GM12891 (cell line): ENCODE measurements around the gene UBE2E1.

Source experiments
- POLR2A ChIP-seq: IDR thresholded peaks from 2 replicates; pipeline ENCODE4 v1.6.1; 2011; ENCODE audit warnings: low read depth, low read length, control low read depth
- POLR2AphosphoS5 ChIP-seq: IDR thresholded peaks from 2 replicates; pipeline ENCODE4 v1.6.1; 2011; ENCODE audit warnings: low read depth, low read length, control low read depth
- TAF1 ChIP-seq: IDR thresholded peaks from 2 replicates; pipeline ENCODE4 v1.6.1; 2011; ENCODE audit warnings: low read depth, low read length, control low read depth

- TF ChIP-seq POLR2A (no peak), POLR2AphosphoS5 (no peak), TAF1 (no peak)
These were observed 7.3 kb upstream of the UBE2E1 start for GRCh38 chr3:23798456-23798855.
